CD4-positive, alpha-beta T cell (primary cell): ENCODE results near the gene SOX8. TPM values are rescaled to one million over a fixed set of nuclear protein-coding genes. Genes with fewer than 3 reads are reported as not detected.

Source experiments
- ATAC-seq: fragments of 200-7000 bp; cut with Tn5 transposase; one replicate; pipeline ENCODE4 v1.10.0; 2022; ENCODE audit warnings: mild to moderate bottlenecking; ENCODE audit not compliant: poor library complexity
- CTCF ChIA-PET: fragments of 350-600 bp; sonication (Branson Sonifier 250); formaldehyde crosslinking; loops from one replicate; lab custom pipeline; 2021; ENCODE audit warnings: antibody characterized with exemption, inconsistent platforms; lab: Charles Lee
- POLR2A ChIA-PET: fragments of 350-600 bp; sonication (Branson Sonifier 250); formaldehyde crosslinking; loops from one replicate; lab custom pipeline; 2021; ENCODE audit warnings: antibody characterized with exemption, inconsistent platforms; lab: Charles Lee
- DNase-seq, 14 experiments: peaks; one replicate each; pipeline ENCODE4 v3.0.0-alpha.2; 2013 to 2020; ENCODE audit warnings: mixed read lengths in 2 of 14
- H3K27ac ChIP-seq, 2 donors: one replicate each; pipeline versions ENCODE4 v1.5.1 to v1.7.0; 2013; ENCODE audit warnings: low read length in 2 of 2, low read depth in 1 of 2, mild to moderate bottlenecking in 1 of 2
- H3K27me3 ChIP-seq, 2 experiments: 1 replicate in 1 of 2; 2 replicates in 1 of 2; pipeline versions ENCODE4 v1.6.1 to v1.7.0; 2013; ENCODE audit warnings: low read length in 2 of 2, control low read depth in 1 of 2, mild to moderate bottlenecking in 1 of 2, moderate library complexity in 1 of 2; ENCODE audit not compliant: insufficient read depth in 2 of 2, control insufficient read depth in 1 of 2
- H3K36me3 ChIP-seq: one replicate; pipeline ENCODE4 v1.6.1; 2013; ENCODE audit warnings: low read length, control low read depth; ENCODE audit not compliant: insufficient read depth
- H3K4me1 ChIP-seq: one replicate; pipeline ENCODE4 v1.6.1; 2013; ENCODE audit warnings: low read length, control low read depth; ENCODE audit not compliant: insufficient read depth
- H3K4me3 ChIP-seq: one replicate; pipeline ENCODE4 v1.5.1; 2013; ENCODE audit warnings: mild to moderate bottlenecking, low read length, moderate library complexity
- H3K9me3 ChIP-seq, 2 experiments: 1 replicate in 1 of 2; 2 replicates in 1 of 2; pipeline versions ENCODE4 v1.6.1 to v1.7.0; 2013; ENCODE audit warnings: low read length in 2 of 2, mild to moderate bottlenecking in 2 of 2, control low read depth in 1 of 2, moderate library complexity in 1 of 2; ENCODE audit not compliant: control insufficient read depth in 1 of 2, insufficient read depth in 1 of 2
- H3K27ac Mint-ChIP-seq: one replicate; pipeline ENCODE4 v1.8.0; 2020; ENCODE audit warnings: mixed read lengths
- H3K27me3 Mint-ChIP-seq: one replicate; pipeline ENCODE4 v1.8.0; 2021; ENCODE audit warnings: mixed read lengths
- H3K36me3 Mint-ChIP-seq: one replicate; pipeline ENCODE4 v1.8.0; 2021; ENCODE audit warnings: low read depth, mixed read lengths
- H3K4me1 Mint-ChIP-seq: one replicate; pipeline ENCODE4 v1.8.0; 2021; ENCODE audit warnings: low read depth, mixed read lengths
- H3K4me3 Mint-ChIP-seq: one replicate; pipeline ENCODE4 v1.8.0; 2020; ENCODE audit warnings: mild to moderate bottlenecking, mixed read lengths
- H3K9me3 Mint-ChIP-seq: one replicate; pipeline ENCODE4 v1.8.0; 2020; ENCODE audit warnings: mixed read lengths
- intact Hi-C, 2 experiments: fragments of 100-400 bp; cut with DNase I in 1 of 2; cut with micrococcal nuclease in 1 of 2; formaldehyde crosslinking; loops; one replicate each; pipeline versions ENCODE4 v1.15.1 to v1.9.0; 2023 to 2025; cut with DNase I, micrococcal nuclease
- total RNA-seq, 174 experiments: library from RNA in 2 of 174; stranded (reverse) in 2 of 174; gene quantifications; one replicate each; pipeline ENCODE4 v1.2.3 and lab custom pipeline; 2021 to 2026
- TF ChIP-seq, protein P1 (sequence below): fragments of 200-600 bp; IDR thresholded peaks from one replicate; pipeline ENCODE4 v1.8.0; 2022; ENCODE audit warnings: antibody characterized with exemption, mild to moderate bottlenecking

SOX8 gene
- total RNA-seq, 2 experiments from 2014 or later: 1.4 to 2.3 TPM

DNA sequence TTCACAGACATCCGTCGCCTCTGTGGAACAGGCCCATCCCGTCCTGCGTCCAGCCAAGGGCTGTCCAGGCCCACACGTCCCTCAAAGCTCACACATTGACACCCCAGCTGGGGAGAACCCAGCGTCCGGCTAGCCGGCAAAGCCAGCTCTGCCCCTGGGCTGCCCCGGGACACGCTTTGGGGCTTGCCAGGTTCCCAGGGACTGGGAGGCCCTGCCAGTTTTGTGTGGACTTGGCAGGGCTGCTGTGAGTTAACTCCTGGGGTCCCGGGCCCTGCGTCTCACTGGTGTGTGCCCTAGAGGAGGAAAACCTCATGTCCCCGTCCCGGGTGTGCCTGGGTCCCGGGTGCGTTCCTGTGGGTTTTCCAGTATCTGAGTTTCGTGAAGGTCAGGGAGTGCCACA is 6.3 kb downstream of the SOX8 start:
- H3K27me3 Mint-ChIP-seq: no peaks in the 10 kb centered on the region
- DNase-seq: no peak
- peaks cover under 1% of the 10 kb centered on the region for H3K4me1 ChIP-seq
- H3K4me3 Mint-ChIP-seq: no peak overlapping the region
- H3K4me1 Mint-ChIP-seq: no peaks in the 10 kb centered on the region
- H3K27ac ChIP-seq: no peak overlapping the region
- no peak for ATAC-seq
- no peaks in the 10 kb centered on the region for H3K9me3 ChIP-seq
- POLR2A ChIA-PET: interaction anchor here (2.0 kb wide), 1 partner anchor 10 kb away, joined by 6 read pairs; no protein-coding TSS in a partner anchor
- H3K27me3 ChIP-seq: no peaks in the 10 kb centered on the region
- no peaks in the 10 kb centered on the region for H3K36me3 ChIP-seq
- no peaks in the 10 kb centered on the region for H3K36me3 Mint-ChIP-seq
- CTCF ChIA-PET: no interaction called here
- no peaks in the 10 kb centered on the region for H3K9me3 Mint-ChIP-seq
- H3K4me3 ChIP-seq: no peak overlapping the region
- H3K27ac Mint-ChIP-seq: no peak overlapping the region
- TF ChIP-seq, protein P1, sequence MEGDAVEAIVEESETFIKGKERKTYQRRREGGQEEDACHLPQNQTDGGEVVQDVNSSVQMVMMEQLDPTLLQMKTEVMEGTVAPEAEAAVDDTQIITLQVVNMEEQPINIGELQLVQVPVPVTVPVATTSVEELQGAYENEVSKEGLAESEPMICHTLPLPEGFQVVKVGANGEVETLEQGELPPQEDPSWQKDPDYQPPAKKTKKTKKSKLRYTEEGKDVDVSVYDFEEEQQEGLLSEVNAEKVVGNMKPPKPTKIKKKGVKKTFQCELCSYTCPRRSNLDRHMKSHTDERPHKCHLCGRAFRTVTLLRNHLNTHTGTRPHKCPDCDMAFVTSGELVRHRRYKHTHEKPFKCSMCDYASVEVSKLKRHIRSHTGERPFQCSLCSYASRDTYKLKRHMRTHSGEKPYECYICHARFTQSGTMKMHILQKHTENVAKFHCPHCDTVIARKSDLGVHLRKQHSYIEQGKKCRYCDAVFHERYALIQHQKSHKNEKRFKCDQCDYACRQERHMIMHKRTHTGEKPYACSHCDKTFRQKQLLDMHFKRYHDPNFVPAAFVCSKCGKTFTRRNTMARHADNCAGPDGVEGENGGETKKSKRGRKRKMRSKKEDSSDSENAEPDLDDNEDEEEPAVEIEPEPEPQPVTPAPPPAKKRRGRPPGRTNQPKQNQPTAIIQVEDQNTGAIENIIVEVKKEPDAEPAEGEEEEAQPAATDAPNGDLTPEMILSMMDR: no peak
- intact Hi-C loops: no loop called here

DNA sequence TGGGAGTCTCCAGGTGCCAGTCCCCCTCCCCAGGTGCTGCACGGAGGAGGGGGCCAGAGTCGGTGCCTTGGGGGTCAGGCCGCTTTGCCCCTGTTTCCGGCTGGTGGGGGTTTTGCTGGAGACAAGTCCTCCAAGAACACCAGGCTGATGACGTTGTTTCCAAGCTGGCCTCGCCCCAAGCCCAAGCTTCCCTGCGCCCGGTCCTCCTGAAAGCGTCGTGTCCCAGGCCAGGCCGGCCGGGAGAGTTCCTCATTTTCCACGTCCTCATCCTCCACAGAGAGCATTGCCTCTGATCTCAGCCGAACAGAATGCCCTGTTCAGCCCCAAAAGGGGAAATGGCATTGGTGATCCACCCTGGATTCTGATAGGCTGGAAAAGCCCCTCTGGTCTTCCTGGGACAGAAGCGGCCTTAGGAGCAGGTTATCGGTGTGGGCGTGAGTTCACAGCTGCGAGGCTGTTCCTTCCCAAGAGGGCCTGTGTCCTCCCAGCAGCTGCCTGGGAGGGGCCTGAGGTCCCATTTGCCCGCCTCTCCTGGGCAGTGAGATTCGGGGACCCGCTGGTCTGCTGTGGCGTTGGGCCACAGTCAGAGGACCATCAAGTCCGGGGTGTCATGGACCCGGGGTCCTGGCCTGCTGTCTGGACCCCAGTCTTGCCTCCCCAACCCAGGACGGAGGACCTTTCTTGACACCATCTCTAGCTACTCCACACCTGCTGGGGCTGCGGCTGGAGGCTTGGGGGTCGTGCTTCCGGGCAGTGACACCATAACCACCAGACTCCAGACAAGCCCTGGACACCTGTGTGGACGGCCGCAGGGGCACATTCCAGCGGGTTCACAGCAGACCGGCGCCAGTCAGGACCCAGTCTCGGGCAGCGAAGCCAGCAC is 7.1 kb downstream of the SOX8 start:
- Mint-ChIP-seq H3K9me3 (no peaks in the 10 kb centered on the region), H3K36me3 (no peaks in the 10 kb centered on the region), H3K4me1 (no peaks in the 10 kb centered on the region), H3K27ac (no peak overlapping the region), H3K27me3 (no peaks in the 10 kb centered on the region), H3K4me3 (no peak overlapping the region)
- no peak for ATAC-seq
- Histone ChIP-seq H3K4me1 (no peaks in the 10 kb centered on the region), H3K27me3 (no peaks in the 10 kb centered on the region), H3K27ac (no peak overlapping the region), H3K36me3 (no peaks in the 10 kb centered on the region), H3K4me3 (no peak overlapping the region), H3K9me3 (no peaks in the 10 kb centered on the region)
- POLR2A ChIA-PET: no interaction called here
- CTCF ChIA-PET: no interaction called here
- no peak for DNase-seq
- TF ChIP-seq, protein P1: no peak
- intact Hi-C loops: no loop called here

DNA sequence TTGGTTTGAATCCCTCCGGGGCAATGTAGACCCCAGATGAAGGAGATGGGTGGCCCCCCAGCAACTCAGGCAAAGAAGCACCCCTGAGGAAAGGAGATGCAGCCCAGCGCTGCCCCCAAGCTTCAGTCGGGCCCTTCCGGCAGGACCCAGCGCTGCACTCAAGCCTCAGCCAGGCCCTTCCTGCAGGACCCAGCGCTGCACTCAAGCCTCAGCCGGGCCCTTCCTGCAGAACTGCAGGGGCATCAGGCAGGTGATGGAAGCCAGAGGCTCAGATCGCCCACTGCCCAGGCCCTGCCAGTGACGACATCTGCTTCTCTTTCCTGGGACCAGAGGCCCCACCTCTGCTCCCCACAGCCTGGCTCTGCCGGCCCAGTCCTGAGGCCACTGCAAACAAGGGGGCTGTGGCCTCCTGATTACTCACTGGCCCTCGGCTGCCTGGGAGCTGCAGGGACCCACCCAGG is 7.8 kb downstream of the SOX8 start:
- H3K36me3 ChIP-seq: no peaks in the 10 kb centered on the region
- peaks cover 1% of the 10 kb centered on the region for H3K4me1 ChIP-seq
- H3K9me3 ChIP-seq: no peaks in the 10 kb centered on the region
- no peak overlapping the region for H3K27ac ChIP-seq
- ChIA-PET POLR2A (no interaction called here), CTCF (no interaction called here)
- H3K4me3 ChIP-seq: no peak overlapping the region
- Mint-ChIP-seq H3K9me3 (no peaks in the 10 kb centered on the region), H3K4me3 (no peak overlapping the region), H3K4me1 (no peaks in the 10 kb centered on the region), H3K27me3 (no peaks in the 10 kb centered on the region), H3K36me3 (no peaks in the 10 kb centered on the region), H3K27ac (no peak overlapping the region)
- DNase-seq (no peak), ATAC-seq (no peak)
- intact Hi-C loops: no loop called here
- TF ChIP-seq, protein P1: no peak
- H3K27me3 ChIP-seq: no peaks in the 10 kb centered on the region
